Measurements from ENCODE around the gene SH2B2.

SH2B2 gene

GRCh38 chr7:102286237-102287110 lies at the start of gene SH2B2:
TSS of gene SH2B2 (plus strand) at chr7:102286868. CDS start at chr7:102300551, 13,683 bp downstream.
- DNase-seq: peak; percentile 43

DNA sequence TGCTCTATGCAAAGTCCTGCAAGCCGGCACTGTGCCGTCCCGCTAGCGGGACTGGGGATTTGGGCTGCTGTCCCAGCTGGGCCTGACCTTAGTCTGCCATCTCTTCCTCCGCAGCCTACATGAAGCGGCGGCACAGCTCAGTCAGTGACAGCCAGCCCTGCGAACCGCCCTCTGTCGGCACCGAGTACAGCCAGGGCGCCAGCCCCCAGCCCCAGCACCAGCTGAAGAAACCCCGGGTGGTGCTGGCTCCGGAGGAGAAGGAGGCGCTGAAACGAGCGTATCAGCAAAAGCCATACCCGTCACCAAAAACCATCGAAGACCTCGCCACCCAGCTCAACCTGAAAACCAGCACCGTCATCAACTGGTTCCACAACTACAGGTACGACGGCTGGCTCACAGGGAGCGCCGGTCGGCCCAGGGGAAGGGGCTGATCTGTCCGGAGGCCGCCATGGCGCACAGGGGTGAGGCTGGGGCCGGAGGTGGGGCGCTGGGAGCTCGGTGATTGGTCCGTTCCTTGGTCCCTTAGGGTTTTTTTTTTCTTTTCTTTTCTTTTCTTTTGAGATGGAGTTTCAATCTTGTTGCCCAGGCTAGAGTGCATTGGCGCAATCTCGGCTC lies 47.4 kb upstream of the SH2B2 start:
- no peak for DNase-seq

DNA sequence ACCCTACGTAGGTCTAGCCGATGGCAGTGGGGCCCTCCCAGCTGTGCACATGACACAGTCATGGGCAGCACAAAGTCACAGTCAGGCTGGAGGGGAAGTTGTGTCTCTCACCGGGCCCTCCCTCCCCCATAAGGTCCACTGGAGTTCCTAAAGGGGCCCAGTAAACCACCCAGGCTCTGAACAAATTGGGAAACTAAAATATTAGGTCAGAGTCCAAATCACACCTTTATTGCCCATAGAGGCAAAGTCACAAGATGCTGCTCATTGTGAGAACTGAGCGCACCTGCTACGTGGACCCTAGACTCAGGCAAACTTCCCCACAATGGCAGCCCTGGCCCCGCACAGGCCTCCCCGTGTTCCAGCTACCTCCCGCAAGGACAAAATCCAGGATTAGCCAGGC lies 45.2 kb upstream of the SH2B2 start:
- no peak for DNase-seq

- no peak for DNase-seq
Measured at GRCh38 chr7:102244601-102245000, 42.1 kb upstream of the SH2B2 start.

- DNase-seq: no peak
Measured at GRCh38 chr7:102248081-102248455, 38.6 kb upstream of the SH2B2 start.

DNA sequence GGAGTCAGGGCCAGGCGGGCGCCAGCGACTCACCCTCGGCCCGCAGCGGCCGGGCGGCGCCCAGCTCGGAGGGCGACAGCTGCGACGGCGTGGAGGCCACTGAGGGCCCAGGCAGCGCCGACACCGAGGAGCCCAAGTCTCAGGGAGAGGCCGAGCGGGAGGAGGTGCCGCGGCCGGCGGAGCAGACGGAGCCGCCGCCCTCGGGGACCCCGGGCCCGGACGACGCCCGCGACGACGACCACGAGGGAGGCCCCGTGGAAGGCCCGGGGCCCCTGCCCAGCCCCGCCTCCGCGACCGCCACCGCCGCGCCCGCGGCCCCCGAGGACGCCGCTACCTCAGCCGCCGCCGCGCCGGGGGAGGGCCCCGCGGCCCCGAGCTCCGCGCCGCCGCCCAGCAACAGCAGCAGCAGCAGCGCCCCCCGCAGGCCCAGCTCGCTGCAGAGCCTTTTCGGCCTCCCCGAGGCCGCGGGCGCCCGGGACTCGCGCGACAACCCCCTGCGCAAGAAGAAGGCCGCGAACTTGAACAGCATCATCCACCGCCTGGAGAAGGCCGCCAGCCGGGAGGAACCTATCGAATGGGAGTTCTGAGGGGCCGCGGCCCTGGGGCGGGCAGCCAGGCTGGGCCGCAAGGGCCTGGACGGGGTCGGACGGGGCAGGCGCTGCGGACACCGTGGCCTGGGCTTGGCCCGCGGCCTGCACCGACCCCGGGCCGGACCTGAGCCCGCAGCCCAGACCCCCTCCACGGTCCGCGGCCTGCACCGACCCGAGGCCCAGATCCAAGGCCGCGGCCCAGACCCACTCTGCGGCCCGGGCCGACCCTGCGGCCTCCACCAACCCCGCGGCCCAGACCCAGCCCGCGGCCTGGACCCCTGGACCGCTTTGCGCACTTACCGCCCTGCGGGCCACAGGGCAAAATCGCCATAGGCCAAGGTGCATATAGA lies 37.9 kb upstream of the SH2B2 start:
- DNase-seq: no peak

DNA sequence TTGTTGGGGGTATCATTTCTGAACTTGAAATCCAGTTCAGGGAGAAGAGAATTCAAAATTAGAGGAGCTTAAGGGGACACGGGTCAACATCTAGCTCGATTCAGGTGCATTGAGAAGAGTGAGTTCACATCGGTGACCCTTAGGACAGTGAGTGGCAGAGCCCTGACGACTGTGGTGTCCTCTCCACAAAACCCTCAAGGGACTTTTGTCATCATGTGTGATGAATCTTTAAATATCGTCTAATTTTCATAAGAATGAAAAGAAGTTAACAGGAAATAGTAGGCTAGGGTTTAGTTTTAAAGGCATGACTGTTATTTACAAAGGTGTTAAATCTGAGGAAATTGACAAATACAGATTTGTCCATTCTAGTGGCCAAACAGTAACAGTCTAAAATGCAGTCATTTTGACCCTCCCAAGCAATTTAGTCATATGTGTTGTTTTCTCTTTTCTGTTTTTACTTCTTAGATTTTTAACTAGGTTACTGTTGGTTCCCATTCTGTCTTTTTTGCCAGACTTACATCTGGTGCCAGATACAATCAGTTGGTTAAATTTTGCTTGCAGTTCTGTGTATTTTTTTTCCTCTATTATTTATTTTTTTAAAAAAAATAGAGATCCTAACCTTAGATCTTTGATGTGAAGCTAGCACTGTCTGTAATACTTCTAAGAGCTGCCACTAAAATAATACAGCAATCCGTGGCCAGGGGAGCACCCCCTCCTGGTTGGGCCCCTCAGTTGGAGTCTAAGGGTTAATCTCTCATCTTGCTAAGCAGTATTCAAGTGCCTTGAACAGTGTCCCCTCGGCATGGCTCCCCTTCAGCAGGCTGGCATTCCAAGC lies 34.9 kb upstream of the SH2B2 start:
- DNase-seq: no peak

GRCh38 chr7:102252366-102252982 lies 34.2 kb upstream of the SH2B2 start:
- no peak for DNase-seq

DNA sequence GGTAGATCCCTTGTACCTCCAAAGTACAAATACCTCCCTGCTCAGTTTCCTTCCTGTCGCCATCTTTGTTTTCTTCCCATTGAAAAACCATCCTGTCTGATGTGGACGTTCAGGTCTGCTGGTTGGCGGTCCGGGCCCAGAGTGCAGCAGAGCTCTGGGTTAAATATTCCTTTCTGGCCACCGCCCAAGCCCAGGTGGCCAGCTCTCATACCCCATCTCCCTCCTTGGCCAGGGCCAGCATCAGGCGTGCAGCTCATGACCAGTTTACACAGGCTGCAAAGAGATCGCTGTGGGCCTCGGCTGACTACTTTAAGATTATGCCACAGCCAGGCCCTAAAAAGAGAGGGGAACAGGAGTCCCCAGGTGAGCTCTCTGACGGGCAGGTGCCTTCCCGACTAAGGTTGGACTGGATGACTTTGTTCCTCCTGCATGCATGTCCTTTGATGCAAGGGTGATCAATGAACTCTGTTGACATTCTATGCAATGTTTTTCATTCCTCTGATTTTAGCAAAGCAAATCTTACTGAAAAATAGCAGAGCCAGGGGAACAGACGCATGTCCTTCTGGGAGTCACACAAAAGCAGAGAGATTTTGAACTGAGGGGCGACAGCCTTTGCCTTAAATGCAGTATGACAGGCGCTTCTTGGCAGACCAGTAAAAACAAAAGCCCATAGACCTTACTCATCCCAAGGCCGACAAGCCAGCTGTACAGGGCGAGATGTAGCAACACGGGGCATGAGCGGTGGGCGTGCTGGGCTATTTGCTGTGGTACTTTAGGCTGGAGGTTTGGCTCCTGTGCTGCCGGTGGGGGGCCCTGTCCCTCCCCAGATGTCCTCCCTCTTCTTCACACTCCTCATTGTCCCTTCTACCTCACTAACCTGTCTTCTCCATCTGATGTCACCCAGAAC lies 33.3 kb upstream of the SH2B2 start:
- no peak for DNase-seq

GRCh38 chr7:102253973-102254370 lies 32.7 kb upstream of the SH2B2 start:
- DNase-seq: no peak

- DNase-seq: no peak
Measured at GRCh38 chr7:102254521-102254920, 32.1 kb upstream of the SH2B2 start.

- DNase-seq: no peak
Measured at GRCh38 chr7:102255501-102255900, 31.2 kb upstream of the SH2B2 start.

GRCh38 chr7:102255916-102256315 lies 30.8 kb upstream of the SH2B2 start:
- DNase-seq: no peak

GRCh38 chr7:102258073-102258748 lies 28.5 kb upstream of the SH2B2 start:
- no peak for DNase-seq

DNA sequence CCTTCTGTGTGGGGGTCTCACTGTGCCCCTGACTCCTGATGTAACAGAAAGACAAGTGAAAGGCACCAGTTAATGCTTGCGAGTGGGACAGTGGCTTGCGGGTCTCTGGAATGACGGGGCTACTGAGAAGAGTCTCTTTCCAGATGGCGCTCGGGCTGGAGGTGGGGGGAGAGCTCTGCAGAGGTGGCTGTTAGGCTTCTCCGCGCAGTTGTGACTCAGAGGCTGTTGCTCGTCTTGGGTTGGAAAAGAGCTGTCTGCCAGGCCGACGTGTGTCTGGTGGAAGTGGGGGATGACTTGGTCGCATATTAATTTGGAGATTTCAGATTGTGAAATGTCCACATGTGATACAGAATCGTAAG lies 27.9 kb upstream of the SH2B2 start:
- no peak for DNase-seq

DNA sequence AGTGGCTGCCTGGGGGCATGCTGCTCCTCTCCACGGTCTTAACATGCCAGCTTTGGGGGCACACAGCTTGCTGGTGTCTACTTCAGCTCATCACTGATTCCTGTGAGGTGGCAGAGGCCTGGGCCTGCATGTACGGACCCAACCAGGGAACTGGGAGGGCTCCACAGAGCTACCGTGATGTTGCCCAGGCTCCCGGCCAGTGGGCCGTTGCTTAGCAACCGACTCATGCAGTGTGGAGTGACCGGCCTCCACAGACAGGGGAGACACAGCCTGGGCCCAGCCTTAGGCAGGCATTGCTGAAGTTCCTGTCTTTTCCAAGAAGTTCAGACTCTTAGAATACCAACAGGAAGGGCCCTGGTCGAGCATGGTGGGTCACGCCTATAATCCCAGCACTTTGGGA lies 25.8 kb upstream of the SH2B2 start:
- DNase-seq: no peak

DNA sequence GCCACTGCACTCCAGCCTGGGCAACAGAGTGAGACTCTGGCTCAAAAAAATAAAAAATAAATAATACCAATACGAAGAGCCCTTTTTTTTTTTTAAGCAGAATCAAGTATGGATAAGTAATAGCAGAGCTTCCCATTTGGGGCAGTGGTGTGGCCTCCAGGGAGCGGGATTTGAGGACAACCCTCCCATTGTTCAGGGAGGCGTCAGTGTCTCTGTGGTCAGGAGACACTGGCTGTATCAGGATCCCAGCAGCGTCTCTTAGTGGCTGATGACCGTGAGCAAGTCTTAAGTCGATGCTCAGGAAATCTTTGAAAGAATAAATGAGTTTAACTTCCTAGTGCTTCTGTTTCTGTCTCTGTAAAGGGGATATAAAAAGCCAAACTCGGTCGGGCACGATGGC lies 25.2 kb upstream of the SH2B2 start:
- no peak for DNase-seq

DNA sequence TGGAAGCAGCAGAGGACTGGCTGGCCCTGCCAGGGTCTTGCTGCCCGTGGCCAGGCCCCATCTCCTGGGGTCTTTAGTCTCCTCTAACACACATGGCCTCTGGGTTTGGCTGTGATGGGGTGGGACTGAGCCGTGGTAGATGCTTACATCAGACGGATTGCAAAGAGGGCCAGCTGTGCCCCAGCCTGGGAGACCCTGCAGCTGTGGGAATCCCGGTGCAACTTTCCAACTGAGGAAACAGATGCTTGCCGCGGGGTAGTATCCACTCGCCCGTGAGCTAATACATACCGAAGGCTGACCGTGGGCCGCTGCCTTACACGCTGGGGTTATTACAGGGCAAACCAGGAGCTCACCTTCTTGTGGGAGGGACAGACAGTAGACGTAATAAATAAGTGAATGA lies 24.1 kb upstream of the SH2B2 start:
- no peak for DNase-seq

- no peak for DNase-seq
Measured at GRCh38 chr7:102264367-102264891, 22.2 kb upstream of the SH2B2 start.

DNA sequence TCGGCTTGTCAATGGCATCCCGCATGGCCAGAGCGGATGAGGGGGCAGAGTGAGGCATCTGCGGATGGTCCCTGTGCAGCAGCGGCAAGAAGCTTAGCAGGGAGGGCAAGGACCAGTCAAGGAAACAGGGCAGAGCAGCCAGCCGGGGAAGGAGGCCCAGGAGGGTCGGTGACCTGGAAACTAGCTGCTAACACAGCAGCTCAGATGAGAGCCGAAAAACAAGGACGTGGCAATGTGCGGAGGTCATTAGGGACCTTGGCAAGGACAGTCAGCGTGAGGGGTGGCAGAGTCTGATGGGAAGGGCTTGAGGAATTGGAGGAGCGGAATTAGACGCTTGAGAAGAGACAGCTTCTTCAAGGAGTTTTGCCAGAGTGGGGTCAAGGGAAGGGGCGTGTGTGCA lies 20.1 kb upstream of the SH2B2 start:
- DNase-seq: no peak

Data from stimulated activated CD4-positive, alpha-beta T cell treated with anti-CD3 and anti-CD28 coated beads, Interleukin-4, amount 100 ng/mL, for 1 hour (primary cell).